Lung (tissue), 12 donors: ENCODE data around the gene LENG8. TPM values are rescaled to one million over a fixed set of nuclear protein-coding genes. Genes with fewer than 3 reads are reported as not detected.

Source experiments
- ATAC-seq: fragments of 200-7000 bp; cut with Tn5 transposase; one replicate; pipeline ENCODE4 v1.9.1; 2020; ENCODE audit warnings: moderate number of reproducible peaks; ENCODE audit not compliant: insufficient read depth, low FRiP score
- DNase-seq, 3 donors: peaks; one replicate each; pipeline ENCODE4 v3.0.0-alpha.2; 2013 to 2017
- H3K27ac ChIP-seq, 2 donors: one replicate each; pipeline ENCODE4 v1.5.1; 2013; ENCODE audit warnings: mild to moderate bottlenecking in 2 of 2, moderate library complexity in 2 of 2, control low read depth in 1 of 2, inconsistent platforms in 1 of 2, low read depth in 1 of 2, low read length in 1 of 2
- H3K27me3 ChIP-seq, 3 donors: one replicate each; pipeline ENCODE4 v1.5.1; 2013; ENCODE audit warnings: low read length in 2 of 3; ENCODE audit not compliant: control insufficient read depth in 3 of 3, insufficient read depth in 3 of 3
- H3K36me3 ChIP-seq, 4 donors: one replicate each; pipeline ENCODE4 v1.5.1; 2013; ENCODE audit warnings: low read length in 4 of 4, mild to moderate bottlenecking in 1 of 4, moderate library complexity in 1 of 4; ENCODE audit not compliant: control insufficient read depth in 4 of 4, insufficient read depth in 4 of 4
- H3K4me1 ChIP-seq, 5 donors: one replicate each; pipeline ENCODE4 v1.5.1; 2013; ENCODE audit warnings: low read length in 5 of 5, mild to moderate bottlenecking in 2 of 5, moderate library complexity in 1 of 5; ENCODE audit not compliant: control insufficient read depth in 5 of 5, insufficient read depth in 5 of 5
- H3K4me3 ChIP-seq: one replicate; pipeline ENCODE4 v1.5.1; 2013; ENCODE audit warnings: mild to moderate bottlenecking, control low read depth, moderate library complexity
- H3K9ac ChIP-seq, 2 donors: one replicate each; pipeline ENCODE4 v1.5.1; 2013; ENCODE audit warnings: low read length in 2 of 2, control low read depth in 1 of 2; ENCODE audit not compliant: insufficient read depth in 1 of 2
- H3K9me3 ChIP-seq, 4 donors: one replicate each; pipeline ENCODE4 v1.5.1; 2013; ENCODE audit warnings: low read length in 3 of 4, mild to moderate bottlenecking in 1 of 4, moderate library complexity in 1 of 4; ENCODE audit not compliant: control insufficient read depth in 4 of 4, insufficient read depth in 3 of 4
- CTCF ChIP-seq: IDR thresholded peaks from 2 replicates; pipeline ENCODE4 v1.5.1; 2012; ENCODE audit warnings: mild to moderate bottlenecking; ENCODE audit errors: control extremely low read depth, extremely low read depth
- WGBS, 2 donors: extraction: QIAGEN DNeasy Blood & Tissue Kit; methylation state at CpG; one replicate each; pipeline ENCODE4 v1.1.7; 2013; 5-methylcytosine and 5-hydroxymethylcytosine counted together
- polyA plus RNA-seq, 2 donors: library from polyadenylated mRNA; stranded (reverse); fragments of 200-250 nt; gene quantifications; one replicate each; pipeline ENCODE4 v1.2.1, GENCODE V29; 2013
- total RNA-seq, 2 donors: library from RNA; depleted of rRNA in 1 of 2; stranded (reverse); fragments of >200 nt in 1 of 2; gene quantifications; one replicate each; pipeline ENCODE4 v1.2.1, GENCODE V29; 2014 to 2021
- donor health status: control.
- donor health status: control.
- donor health status: Bipolar disorder and iron deficiency.
- donor health status: healthy.
- donor health status: DM: yes; HTN: yes; CAD: no.

Gene LENG8
- total and polyA plus RNA-seq, 4 donors = 75.1 to 199 (median 113) TPM

DNA sequence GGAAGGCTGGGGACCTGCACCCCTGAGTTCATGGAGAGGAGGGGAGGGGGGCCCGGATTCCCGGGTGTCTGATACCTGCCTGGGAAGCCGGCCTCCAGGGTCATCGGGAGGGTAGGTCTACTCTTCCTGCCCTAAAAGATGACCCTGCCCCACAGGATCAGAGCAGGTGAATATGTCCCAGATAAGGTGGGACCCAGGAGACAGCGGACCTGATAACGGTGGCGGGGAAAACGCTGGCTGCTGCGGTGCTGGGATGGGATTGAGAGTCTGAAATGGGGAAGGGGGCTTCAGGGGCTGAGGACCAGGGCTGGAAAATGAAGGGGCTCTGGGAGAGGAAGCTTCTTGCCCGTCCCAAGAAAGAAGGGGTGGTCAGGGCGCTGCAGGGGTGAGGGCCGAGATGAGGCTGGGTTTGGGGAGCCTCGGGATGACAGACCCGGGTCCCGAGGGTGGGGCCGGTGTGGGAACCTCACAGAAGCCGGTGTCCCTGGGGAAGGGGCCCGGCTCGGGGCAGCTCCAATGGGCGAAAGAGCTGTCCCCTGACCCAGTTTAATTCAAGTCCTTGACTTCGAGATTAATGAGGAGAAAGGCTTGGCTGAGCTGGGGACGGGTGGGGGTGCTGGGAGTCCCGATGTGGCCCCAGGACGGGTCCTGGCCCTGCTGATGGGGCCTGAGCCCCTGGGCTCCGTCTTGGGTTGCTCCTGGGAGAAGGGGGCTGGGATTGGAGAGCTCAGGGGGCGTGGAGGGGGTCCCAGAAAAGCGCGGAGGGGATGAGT is 32.9 kb upstream of the LENG8 start:
- Histone ChIP-seq H3K4me3 (no peak overlapping the region), H3K36me3 (no peaks in the 10 kb centered on the region)

DNA sequence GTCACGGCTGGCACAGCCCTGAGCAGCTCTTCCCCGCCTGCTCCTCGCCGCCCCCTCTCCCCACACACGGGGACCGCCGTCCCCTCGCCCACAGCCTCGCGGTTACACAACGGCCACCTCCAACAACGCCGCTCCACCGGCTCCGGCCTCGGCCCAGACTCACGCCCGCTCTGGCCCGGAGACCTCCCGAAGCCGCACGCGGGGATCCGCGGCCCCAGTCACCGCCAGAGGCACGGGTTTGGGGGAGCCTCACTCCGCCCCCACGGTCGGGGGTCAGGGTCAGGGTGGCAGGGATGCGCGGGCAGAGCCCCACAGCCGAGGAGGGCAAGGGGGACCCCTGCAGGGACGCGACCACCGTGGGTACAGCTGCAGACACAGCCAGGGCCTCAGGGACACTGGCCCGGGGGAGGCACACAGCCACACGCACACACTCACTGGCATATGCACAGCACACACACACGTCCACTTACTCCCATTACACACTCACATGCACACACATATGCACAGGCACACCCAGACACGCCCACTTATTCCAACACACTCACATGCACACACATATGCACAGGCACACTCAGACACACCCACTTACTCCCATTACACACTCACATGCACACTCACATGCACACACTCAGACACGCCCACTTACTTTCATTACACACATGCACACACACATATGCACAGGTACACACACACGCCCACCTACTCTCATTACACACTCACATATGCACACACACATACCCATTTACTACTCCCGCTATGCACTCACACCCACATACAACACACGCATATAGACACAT is 32.1 kb upstream of the LENG8 start:
- peaks cover 0 to 17% (median 6%) of the 10 kb centered on the region in 5 donors for H3K4me1 ChIP-seq
- no peaks in the 10 kb centered on the region for H3K36me3 ChIP-seq
- WGBS, 2 donors = 35 to 43% methylated on average over 43 to 44 of the region's 44 CpGs
- ATAC-seq (no peak), DNase-seq (no peak)
- H3K4me3 ChIP-seq = no peak overlapping the region
- peaks cover 8 to 32% (median 31%) of the 10 kb centered on the region in 3 donors for H3K27me3 ChIP-seq
- peaks cover 0 to 9% (median 0%) of the 10 kb centered on the region in 4 donors for H3K9me3 ChIP-seq
- no peak overlapping the region for H3K27ac ChIP-seq
- no peak overlapping the region for H3K9ac ChIP-seq
- no peak for TF ChIP-seq CTCF

More for the DNA sequence above, 32.9 kb upstream of the LENG8 start:
- peaks cover 0 to 17% (median 6%) of the 10 kb centered on the region in 5 donors for H3K4me1 ChIP-seq
- TF ChIP-seq CTCF = no peak
- peaks cover 0 to 9% (median 0%) of the 10 kb centered on the region in 4 donors for H3K9me3 ChIP-seq
- H3K27ac ChIP-seq = no peak overlapping the region
- 6 to 8% methylated on average over 28 of the region's 28 CpGs for WGBS, 2 donors
- DNase-seq (no peak), ATAC-seq (no peak)
- H3K9ac ChIP-seq = no peak overlapping the region
- H3K27me3 ChIP-seq = peaks cover 8 to 32% (median 31%) of the 10 kb centered on the region in 3 donors

DNA sequence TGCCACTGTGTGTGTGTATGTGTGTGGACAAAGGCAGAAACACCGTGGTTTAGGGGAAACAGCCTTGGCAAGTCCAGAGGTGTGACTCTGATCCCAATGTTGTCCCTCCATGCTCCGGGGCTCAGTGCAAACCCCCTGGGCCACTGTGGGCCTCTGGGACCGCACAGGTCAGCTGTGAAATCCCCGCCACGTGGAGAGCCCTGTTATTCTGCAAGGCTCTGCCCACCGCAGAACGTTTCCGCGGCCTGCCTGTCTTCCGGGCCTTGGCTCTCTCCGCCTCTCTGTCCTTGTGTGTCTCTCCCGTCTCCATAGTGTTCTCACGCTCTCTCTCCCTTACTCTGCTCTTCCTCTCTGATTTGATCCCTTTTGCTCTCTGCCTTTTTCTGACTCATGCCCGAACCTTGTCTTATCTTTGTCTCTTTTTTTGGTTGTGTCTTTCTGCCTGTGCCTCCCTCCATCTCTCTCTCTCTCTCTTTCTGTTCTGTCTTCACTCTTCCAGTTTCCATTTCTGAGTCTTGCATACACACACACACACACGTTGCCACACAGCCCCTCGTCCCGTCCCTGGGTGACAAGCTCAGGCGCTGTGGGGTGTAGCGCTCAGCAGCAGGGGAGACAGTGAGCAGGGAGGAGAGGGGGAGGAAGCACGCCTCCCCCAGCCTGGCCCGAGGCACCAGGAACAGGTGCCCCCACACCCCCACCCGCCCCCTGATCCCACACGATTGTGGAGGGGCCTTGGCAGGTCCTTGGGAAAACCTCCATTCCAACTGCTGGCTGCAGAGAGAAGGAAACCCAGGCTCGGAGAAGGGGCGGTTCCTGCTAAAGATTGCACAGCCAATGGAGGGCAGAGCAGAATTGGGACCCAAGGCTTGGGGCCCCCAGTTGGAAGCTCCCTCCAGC is 30.7 kb upstream of the LENG8 start:
- Histone ChIP-seq H3K9ac (no peak overlapping the region), H3K4me1 (peaks cover 0 to 17% (median 6%) of the 10 kb centered on the region in 5 donors), H3K27me3 (peaks cover 11 to 32% (median 31%) of the 10 kb centered on the region in 3 donors), H3K4me3 (peak overlapping the region; percentile 9), H3K9me3 (peaks cover 0 to 9% (median 0%) of the 10 kb centered on the region in 4 donors), H3K27ac (no peak overlapping the region), H3K36me3 (no peaks in the 10 kb centered on the region)
- no peak for TF ChIP-seq CTCF
- WGBS, 2 donors = 11 to 16% methylated on average over 24 to 25 of the region's 25 CpGs
- no peak for ATAC-seq
- DNase-seq = peak in 1 of 3 donors; percentile 50
